MG63 (cell line): Measurements from ENCODE around the gene DLG2. TPM values are rescaled to one million over a fixed set of nuclear protein-coding genes. Genes with fewer than 3 reads are reported as not detected.

Source experiments
- DNase-seq: peaks from one replicate; pipeline ENCODE4 v3.0.0-alpha.2; 2020
- H3K27me3 ChIP-seq: fragments of 250-450 bp; sonication (Bioruptor Pico); 2 replicates; pipeline ENCODE4 v1.5.1; 2020; ENCODE audit warnings: mild to moderate bottlenecking, moderate library complexity
- H3K36me3 ChIP-seq: fragments of 250-450 bp; sonication (Bioruptor Pico); 2 replicates; pipeline ENCODE4 v1.5.1; 2020; ENCODE audit warnings: mild to moderate bottlenecking, moderate library complexity
- H3K4me3 ChIP-seq: fragments of 250-450 bp; sonication (Bioruptor Pico); 2 replicates; pipeline ENCODE4 v1.5.1; 2020; ENCODE audit warnings: mild to moderate bottlenecking, moderate library complexity
- H3K9me3 ChIP-seq: fragments of 250-450 bp; sonication (Bioruptor Pico); 2 replicates; pipeline ENCODE4 v1.5.1; 2020; ENCODE audit warnings: mild to moderate bottlenecking, moderate library complexity
- total RNA-seq: library from RNA; depleted of rRNA; stranded (reverse); fragments of >200 nt; shearing (Covaris generic); gene quantifications from 2 replicates; pipeline ENCODE4 v1.2.3, GENCODE V29; 2014; ENCODE audit warnings: low replicate concordance

Gene DLG2
- total RNA-seq, 1 experiment from 2014 or later: 0.10 TPM

GRCh38 chr11:84607975-84608836 lies 1018.9 kb downstream of the DLG2 start:
- no peak for DNase-seq
- no peaks in the 10 kb centered on the region for H3K9me3 ChIP-seq
- H3K36me3 ChIP-seq: no peaks in the 10 kb centered on the region
- H3K4me3 ChIP-seq: no peak overlapping the region
- no peaks in the 10 kb centered on the region for H3K27me3 ChIP-seq

DNA sequence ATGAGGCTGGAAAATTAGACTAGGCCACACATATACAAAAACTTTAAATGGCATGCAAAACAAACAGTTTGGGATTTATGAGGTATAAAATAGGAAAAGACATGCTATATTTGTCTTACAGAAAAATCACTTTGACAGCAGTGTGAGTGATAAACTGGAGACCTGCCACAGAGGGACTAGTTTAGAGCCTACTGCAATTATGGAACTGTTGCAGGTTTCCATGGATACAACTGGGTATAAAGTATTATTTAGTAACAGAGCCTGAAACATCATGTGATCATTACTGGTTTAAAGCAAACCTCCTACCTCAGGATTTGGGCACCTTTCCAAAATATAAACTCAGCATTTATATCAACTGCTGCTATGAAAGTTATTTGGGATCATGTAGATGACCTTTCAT lies 1032.5 kb downstream of the DLG2 start:
- no peak for DNase-seq
- Histone ChIP-seq H3K4me3 (no peak overlapping the region), H3K9me3 (no peaks in the 10 kb centered on the region), H3K27me3 (no peaks in the 10 kb centered on the region), H3K36me3 (no peaks in the 10 kb centered on the region)

- Histone ChIP-seq H3K27me3 (no peaks in the 10 kb centered on the region), H3K4me3 (no peak overlapping the region), H3K9me3 (no peaks in the 10 kb centered on the region), H3K36me3 (no peaks in the 10 kb centered on the region)
- no peak for DNase-seq
Observed at GRCh38 chr11:84590106-84590505, 1037.0 kb downstream of the DLG2 start.

GRCh38 chr11:84588131-84588829 lies 1038.9 kb downstream of the DLG2 start:
- no peaks in the 10 kb centered on the region for H3K9me3 ChIP-seq
- DNase-seq: no peak

DNA sequence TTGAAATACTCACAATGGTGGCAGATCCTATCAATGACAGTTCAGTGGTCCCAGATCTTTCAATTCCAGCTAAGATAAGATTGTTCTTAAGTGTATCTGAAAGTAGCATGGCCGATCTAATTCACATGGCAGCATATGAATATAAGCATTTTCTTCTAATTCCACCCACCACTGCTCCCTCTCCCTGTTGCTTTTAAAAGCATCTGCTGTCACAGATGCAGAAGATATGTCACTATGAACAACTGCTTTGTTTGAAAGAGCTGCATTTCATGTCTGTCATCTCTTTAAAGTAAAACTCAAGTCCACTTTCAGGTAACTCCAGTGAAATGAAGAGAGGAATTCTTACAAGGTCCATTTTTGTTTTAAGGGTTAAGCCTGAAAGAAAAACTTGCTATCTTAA lies 1044.0 kb downstream of the DLG2 start:
- Histone ChIP-seq H3K4me3 (no peak overlapping the region), H3K36me3 (no peaks in the 10 kb centered on the region), H3K27me3 (no peaks in the 10 kb centered on the region), H3K9me3 (no peaks in the 10 kb centered on the region)
- DNase-seq: no peak

More at GRCh38 chr11:84588131-84588829, 1038.9 kb downstream of the DLG2 start:
- no peak overlapping the region for H3K4me3 ChIP-seq
- H3K27me3 ChIP-seq: no peaks in the 10 kb centered on the region
- no peaks in the 10 kb centered on the region for H3K36me3 ChIP-seq

- no peak overlapping the region for H3K4me3 ChIP-seq
- H3K9me3 ChIP-seq: no peaks in the 10 kb centered on the region
- no peaks in the 10 kb centered on the region for H3K27me3 ChIP-seq
- H3K36me3 ChIP-seq: no peaks in the 10 kb centered on the region
- no peak for DNase-seq
Observed at GRCh38 chr11:84581083-84581482, 1046.1 kb downstream of the DLG2 start.

DNA sequence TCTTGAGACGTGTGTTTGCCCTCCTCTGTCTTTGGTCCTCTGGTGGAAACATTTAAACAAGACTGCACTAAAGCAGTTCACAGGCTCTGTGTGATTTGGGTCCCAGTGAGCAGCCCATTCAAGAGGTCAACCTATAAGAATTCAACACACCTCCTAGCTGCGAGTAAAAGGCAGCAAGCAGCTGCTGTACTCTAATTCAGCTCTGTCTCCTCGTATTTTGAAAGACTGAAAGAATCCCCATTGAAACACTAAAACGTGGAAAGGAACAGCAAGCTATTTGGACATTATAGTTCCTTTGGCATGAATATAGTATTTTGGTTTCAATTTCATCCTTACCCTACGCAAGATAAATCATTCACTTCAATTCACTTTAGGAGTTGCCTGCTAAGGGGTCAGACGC lies 1046.7 kb downstream of the DLG2 start:
- H3K9me3 ChIP-seq: no peaks in the 10 kb centered on the region
- H3K36me3 ChIP-seq: no peaks in the 10 kb centered on the region
- H3K27me3 ChIP-seq: no peaks in the 10 kb centered on the region
- DNase-seq: no peak
- H3K4me3 ChIP-seq: no peak overlapping the region

- H3K36me3 ChIP-seq: no peaks in the 10 kb centered on the region
- H3K9me3 ChIP-seq: no peaks in the 10 kb centered on the region
- H3K27me3 ChIP-seq: no peaks in the 10 kb centered on the region
- DNase-seq: no peak
- no peak overlapping the region for H3K4me3 ChIP-seq
Observed at GRCh38 chr11:84573868-84574267, 1053.3 kb downstream of the DLG2 start.

DNA sequence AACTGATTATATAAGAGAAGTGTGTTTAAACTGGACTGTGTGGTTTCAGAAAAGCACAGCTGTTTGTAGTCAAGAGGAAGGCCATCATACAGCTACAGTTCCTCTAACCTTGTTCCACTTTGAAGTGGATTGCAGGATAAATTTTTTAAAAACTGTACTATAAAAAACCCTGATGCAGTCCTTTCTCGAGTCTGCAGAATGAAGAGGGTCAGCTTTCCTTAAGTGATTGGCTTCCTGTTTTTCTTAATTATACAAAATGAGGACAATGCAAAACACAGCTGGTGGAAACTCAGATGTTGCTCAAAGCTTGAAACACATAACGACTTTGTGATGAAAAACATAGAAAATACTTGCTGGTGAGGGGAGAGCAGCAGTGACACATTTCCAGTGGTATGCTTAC lies 1060.5 kb downstream of the DLG2 start:
- no peak for DNase-seq
- no peaks in the 10 kb centered on the region for H3K9me3 ChIP-seq
- no peaks in the 10 kb centered on the region for H3K27me3 ChIP-seq
- H3K4me3 ChIP-seq: no peak overlapping the region
- H3K36me3 ChIP-seq: no peaks in the 10 kb centered on the region

DNA sequence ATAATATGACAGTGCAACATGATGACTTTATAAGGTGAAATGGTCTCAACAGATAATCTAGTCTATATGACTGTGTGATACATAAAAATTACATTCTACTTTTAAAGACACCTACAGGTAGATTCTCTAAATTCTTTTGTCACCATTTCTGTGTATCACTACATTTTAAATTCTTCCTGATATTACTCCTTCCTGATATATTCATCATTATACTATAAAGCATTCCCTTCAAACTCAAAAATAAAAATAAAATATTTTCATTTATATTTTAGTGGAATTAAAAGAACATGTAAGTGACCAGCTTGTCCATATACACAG lies 1062.3 kb downstream of the DLG2 start:
- no peak for DNase-seq
- H3K9me3 ChIP-seq: no peaks in the 10 kb centered on the region
- no peaks in the 10 kb centered on the region for H3K27me3 ChIP-seq
- H3K36me3 ChIP-seq: no peaks in the 10 kb centered on the region
- no peak overlapping the region for H3K4me3 ChIP-seq

GRCh38 chr11:84564180-84564866 lies 1062.8 kb downstream of the DLG2 start:
- Histone ChIP-seq H3K9me3 (no peaks in the 10 kb centered on the region), H3K36me3 (no peaks in the 10 kb centered on the region), H3K27me3 (no peaks in the 10 kb centered on the region), H3K4me3 (no peak overlapping the region)
- DNase-seq: no peak

DNA sequence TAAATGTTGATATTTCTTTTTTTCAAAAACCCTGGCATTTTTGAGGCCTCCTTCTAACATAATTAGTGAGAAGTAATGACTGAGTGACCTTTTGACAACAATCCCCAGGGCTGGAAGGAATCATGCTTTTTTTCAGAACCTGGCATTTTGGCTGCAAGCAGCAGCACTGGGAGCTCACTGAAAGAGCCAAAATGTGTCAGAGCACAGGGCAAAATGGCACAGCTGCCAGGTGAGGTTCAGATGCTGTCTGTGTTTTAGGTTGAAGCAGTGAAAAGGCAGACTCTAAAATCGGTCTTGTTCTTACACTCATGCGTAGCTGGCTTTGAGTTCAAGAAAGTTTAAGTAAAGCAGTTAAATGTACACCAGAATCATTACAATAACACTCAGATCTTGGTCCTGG lies 1063.8 kb downstream of the DLG2 start:
- no peak for DNase-seq
- H3K4me3 ChIP-seq: no peak overlapping the region

DNA sequence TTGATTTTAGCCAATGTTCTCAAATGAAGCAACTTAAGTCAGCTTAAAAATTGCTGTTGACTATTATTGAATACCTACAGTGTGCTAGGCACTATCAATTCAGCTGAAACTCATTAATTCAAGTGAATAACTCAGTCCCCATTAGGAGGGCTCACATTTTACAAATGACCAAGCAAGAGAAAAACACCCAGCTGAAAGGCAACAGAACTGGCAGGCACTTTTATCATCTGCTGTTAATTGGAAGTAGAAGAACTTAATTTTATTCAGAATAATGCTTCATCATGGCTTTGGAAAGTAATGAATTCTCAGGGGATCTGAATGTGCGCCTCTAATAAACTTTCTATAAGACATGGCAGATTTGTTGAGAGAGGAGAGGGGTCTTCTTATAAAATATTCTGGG lies 1066.9 kb downstream of the DLG2 start:
- DNase-seq: no peak
- no peaks in the 10 kb centered on the region for H3K27me3 ChIP-seq
- no peaks in the 10 kb centered on the region for H3K36me3 ChIP-seq
- no peak overlapping the region for H3K4me3 ChIP-seq
- H3K9me3 ChIP-seq: no peaks in the 10 kb centered on the region

More for the DNA sequence above, 1063.8 kb downstream of the DLG2 start:
- Histone ChIP-seq H3K9me3 (no peaks in the 10 kb centered on the region), H3K36me3 (no peaks in the 10 kb centered on the region), H3K27me3 (no peaks in the 10 kb centered on the region)

DNA sequence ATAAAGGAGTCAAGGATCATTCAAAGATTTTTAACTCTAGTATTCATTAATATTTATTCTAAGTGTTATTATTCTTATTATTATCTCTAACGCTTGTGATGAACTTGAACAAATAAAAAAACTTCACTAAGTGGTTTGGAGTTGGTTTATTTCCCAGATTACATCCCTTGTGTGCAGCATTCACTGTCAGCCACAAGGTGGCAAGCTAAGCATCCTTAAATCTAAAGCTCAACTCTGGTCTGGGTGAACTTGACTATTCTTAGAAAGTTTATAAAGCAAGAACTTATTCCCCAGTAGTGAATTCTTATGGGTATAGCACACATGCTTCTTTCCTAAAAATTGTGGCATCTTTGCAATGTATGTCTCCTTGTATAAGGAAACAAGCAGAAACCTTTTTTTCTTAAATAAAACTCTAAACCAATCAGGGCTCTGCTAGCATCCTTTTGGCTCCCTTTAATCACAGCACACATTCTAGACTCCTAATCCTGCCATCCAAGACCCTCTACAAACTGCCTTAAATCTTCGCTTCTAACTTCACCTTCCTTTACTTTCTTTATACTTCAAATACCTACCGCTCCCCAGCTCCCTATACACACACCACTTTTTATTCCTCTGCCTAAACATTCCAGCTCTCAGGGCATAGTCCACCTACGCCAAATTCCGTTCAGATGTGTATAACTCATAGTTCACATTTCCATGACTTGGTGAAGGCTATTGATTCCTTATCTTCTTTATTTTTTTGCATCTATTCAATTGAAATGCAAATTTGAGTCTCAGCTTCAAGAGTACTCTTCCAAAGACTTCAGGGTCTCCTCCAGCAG lies 1068.8 kb downstream of the DLG2 start:
- peak; percentile 9 for DNase-seq
- H3K36me3 ChIP-seq: no peaks in the 10 kb centered on the region
- no peak overlapping the region for H3K4me3 ChIP-seq
- H3K27me3 ChIP-seq: no peaks in the 10 kb centered on the region
- no peaks in the 10 kb centered on the region for H3K9me3 ChIP-seq

- DNase-seq: no peak
- Histone ChIP-seq H3K9me3 (no peaks in the 10 kb centered on the region), H3K36me3 (no peaks in the 10 kb centered on the region), H3K4me3 (no peak overlapping the region), H3K27me3 (no peaks in the 10 kb centered on the region)
Observed at GRCh38 chr11:84552791-84553190, 1074.4 kb downstream of the DLG2 start.

DNA sequence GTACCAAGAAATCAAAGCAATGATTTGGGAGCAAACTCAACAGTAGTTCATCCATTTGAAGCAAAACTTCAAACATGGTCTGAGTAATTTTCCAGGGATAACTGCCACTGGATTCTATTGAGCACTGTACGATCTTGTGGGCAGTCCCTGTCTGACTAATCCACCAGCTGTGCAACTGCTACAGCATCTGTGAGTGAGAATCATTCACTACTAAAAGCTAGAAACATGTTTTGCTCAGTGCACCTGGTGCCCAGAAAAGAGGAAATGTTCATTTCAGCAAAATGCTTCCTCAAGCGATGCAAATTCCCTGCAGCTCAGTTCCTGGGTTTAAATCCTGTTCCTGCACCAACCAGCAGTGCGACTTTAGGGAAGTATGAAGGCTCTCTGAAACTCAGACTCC lies 1077.9 kb downstream of the DLG2 start:
- no peak for DNase-seq
- no peaks in the 10 kb centered on the region for H3K27me3 ChIP-seq
- no peak overlapping the region for H3K4me3 ChIP-seq
- H3K9me3 ChIP-seq: no peaks in the 10 kb centered on the region
- no peaks in the 10 kb centered on the region for H3K36me3 ChIP-seq

- Histone ChIP-seq H3K4me3 (no peak overlapping the region), H3K36me3 (no peaks in the 10 kb centered on the region), H3K27me3 (no peaks in the 10 kb centered on the region), H3K9me3 (no peaks in the 10 kb centered on the region)
- no peak for DNase-seq
Observed at GRCh38 chr11:84544566-84544965, 1082.6 kb downstream of the DLG2 start.
